GM23248 (cell line): Measurements from ENCODE around the gene PRDM16.

ENCODE experiments used
- EZH2 ChIP-seq: fragments of 200-600 bp; sonication (generic); IDR thresholded peaks from 2 replicates; pipeline ENCODE4 v1.6.1; 2018; ENCODE audit warnings: antibody characterized with exemption, mild to moderate bottlenecking; ENCODE audit not compliant: insufficient read depth, poor library complexity, severe bottlenecking
- EZH2phosphoT487 ChIP-seq: fragments of 200-600 bp; sonication (generic); IDR thresholded peaks from 2 replicates; pipeline ENCODE4 v1.6.1; 2018; ENCODE audit warnings: antibody characterized with exemption, moderate library complexity, mild to moderate bottlenecking, low read depth; ENCODE audit not compliant: insufficient read depth

GRCh38 chr1:3441410-3441847 is 372.4 kb downstream of the PRDM16 start:
- no peak for TF ChIP-seq EZH2
- TF ChIP-seq EZH2phosphoT487: no peak
